K562 (cell line): ENCODE measurements around the gene CCDC137. TPM values are rescaled to one million over a fixed set of nuclear protein-coding genes. Genes with fewer than 3 reads are reported as not detected.

ENCODE experiments used
- BRF1 ChIP-seq: IDR thresholded peaks from 3 replicates; pipeline ENCODE4 v1.6.1; 2011; ENCODE audit warnings: borderline replicate concordance, mild to moderate bottlenecking; ENCODE audit not compliant: insufficient read length; ENCODE audit errors: extremely low read depth
- CSDE1 ChIP-seq, 2 experiments: fragments of 450-650 bp; IDR thresholded peaks; 2 replicates each; pipeline ENCODE4 v1.6.1; 2016; ENCODE audit warnings: mild to moderate bottlenecking in 1 of 2
- GABPA ChIP-seq: fragments of 200-800 bp; sonication (Bioruptor generic); conservative IDR thresholded peaks from 2 replicates; pipeline ENCODE4 v1.6.1; 2016; ENCODE audit warnings: low read depth, missing genetic modification characterization, missing compliant biosample characterization
- KAT2B ChIP-seq: IDR thresholded peaks from one replicate; pipeline ENCODE4 v1.6.1; 2012; ENCODE audit warnings: low read depth, mild to moderate bottlenecking, control low read depth, inconsistent platforms, low read length, moderate library complexity
- RFX5 ChIP-seq: IDR thresholded peaks from 2 replicates; pipeline ENCODE4 v1.6.1; 2011; ENCODE audit warnings: low read depth, mild to moderate bottlenecking, improper control_type of control experiment, low read length
- RNF2 ChIP-seq: sonication (generic); IDR thresholded peaks from 2 replicates; pipeline ENCODE4 v1.6.1; 2016
- SLC30A9 ChIP-seq: fragments of 250-450 bp; sonication (Bioruptor Pico); IDR thresholded peaks from 2 replicates; pipeline ENCODE4 v1.8.0; 2022; ENCODE audit warnings: mild to moderate bottlenecking, moderate library complexity
- SUPT5H ChIP-seq: fragments of 450-650 bp; IDR thresholded peaks from 2 replicates; pipeline ENCODE4 v1.6.1; 2016
- TARDBP ChIP-seq: fragments of 450-650 bp; IDR thresholded peaks from 2 replicates; pipeline ENCODE4 v1.6.1; 2016
- ZBTB8A ChIP-seq: fragments of 450-650 bp; IDR thresholded peaks from 2 replicates; pipeline ENCODE4 v1.6.1; 2018; ENCODE audit warnings: mild to moderate bottlenecking, moderate library complexity; ENCODE audit not compliant: partially characterized antibody
- ZFP1 ChIP-seq: fragments of 450-650 bp; formaldehyde crosslinking; IDR thresholded peaks from 2 replicates; pipeline ENCODE4 v1.4.0; 2020; ENCODE audit warnings: mild to moderate bottlenecking, mixed read lengths
- ZFP30 ChIP-seq: fragments of 250-450 bp; sonication (Bioruptor Pico); IDR thresholded peaks from 2 replicates; pipeline ENCODE4 v1.8.0; 2022; ENCODE audit warnings: moderate library complexity, mild to moderate bottlenecking, inconsistent platforms, borderline replicate concordance
- ZNF146 ChIP-seq: IDR thresholded peaks from one replicate; pipeline ENCODE4 v1.6.1; 2018; ENCODE audit warnings: missing compliant biosample characterization; ENCODE audit not compliant: unreplicated experiment
- ZNF184 ChIP-seq: sonication (generic); formaldehyde crosslinking; IDR thresholded peaks from 2 replicates; pipeline ENCODE4 v1.5.0; 2020; ENCODE audit warnings: missing genetic modification reagents
- ZNF253 ChIP-seq: fragments of 250-450 bp; sonication (Bioruptor Pico); conservative IDR thresholded peaks from 2 replicates; pipeline ENCODE4 v1.6.1; 2021; ENCODE audit warnings: mild to moderate bottlenecking
- polyA plus RNA-seq, 8 experiments: library from polyadenylated mRNA; depleted of rRNA in 4 of 8; stranded (reverse) in 5 of 8; unstranded in 3 of 8; fragments of >200 nt; fragmentation: Nextera tagmentation in 2 of 8; fragmentation: Illumina TruSeq in 1 of 8; extraction: Ambion mirVana in 2 of 8; extraction: Trizol in 1 of 8; gene quantifications; 2 replicates each; pipeline versions ENCODE4 v1.2.1 to v1.2.3, GENCODE V29; 2011 to 2014; ENCODE audit warnings: inconsistent platforms in 1 of 8, missing spikeins in 1 of 8
- total RNA-seq, 7 experiments: library from RNA; depleted of rRNA in 6 of 7; stranded (reverse); fragments of >200 nt in 6 of 7; fragmentation: Illumina TruSeq in 2 of 7; extraction: Trizol in 2 of 7; gene quantifications; 2 replicates each; pipeline versions ENCODE4 v1.2.1 to v1.2.3, GENCODE V29; 2011 to 2021; ENCODE audit warnings: low replicate concordance in 1 of 7
- TF ChIP-seq, protein P1 (sequence below): fragments of 250-450 bp; sonication (Bioruptor Pico); IDR thresholded peaks from 2 replicates; pipeline ENCODE4 v1.5.0; 2020; ENCODE audit warnings: mild to moderate bottlenecking
- TF ChIP-seq, protein P2 (sequence below), 2 experiments: fragments of 450-650 bp; IDR thresholded peaks; 2 replicates each; pipeline ENCODE4 v1.6.1; 2016; ENCODE audit warnings: mild to moderate bottlenecking in 2 of 2, borderline replicate concordance in 1 of 2, low read depth in 1 of 2, moderate library complexity in 1 of 2

CCDC137 gene
- total and polyA plus RNA-seq, 9 of the 15 experiments (the other 6 are each of a cell fraction or from before 2014, with no cell fraction given), result 2.3 to 68.1 (median 38.3) TPM

GRCh38 chr17:81711814-81712467 lies 45.4 kb downstream of the CCDC137 start, which contains the start of gene SLC25A10 (continued):
- TF ChIP-seq ZNF184 (CRISPR knock-in tag) (no peak), RFX5 (no peak), ZNF253 (CRISPR knock-in tag) (no peak), KAT2B (no peak), TARDBP (0 out of 2 replicates have a peak, but pooled peaks have one; percentile 15), BRF1 (no peak), ZFP1 (no peak), ZNF146 (CRISPR knock-in tag) (no peak), ZBTB8A (no peak), RNF2 (peak; percentile 77), SUPT5H (0 out of 2 replicates have a peak, but pooled peaks have one; percentile 28), ZFP30 (CRISPR knock-in tag) (no peak), CSDE1 (IDR thresholded peaks at IDR 0.05) (no peak), GABPA (tag) (0 out of 2 replicates have a peak, but pooled peaks have one; percentile 15), SLC30A9 (CRISPR knock-in tag) (no peak)
- TF ChIP-seq, protein P1, sequence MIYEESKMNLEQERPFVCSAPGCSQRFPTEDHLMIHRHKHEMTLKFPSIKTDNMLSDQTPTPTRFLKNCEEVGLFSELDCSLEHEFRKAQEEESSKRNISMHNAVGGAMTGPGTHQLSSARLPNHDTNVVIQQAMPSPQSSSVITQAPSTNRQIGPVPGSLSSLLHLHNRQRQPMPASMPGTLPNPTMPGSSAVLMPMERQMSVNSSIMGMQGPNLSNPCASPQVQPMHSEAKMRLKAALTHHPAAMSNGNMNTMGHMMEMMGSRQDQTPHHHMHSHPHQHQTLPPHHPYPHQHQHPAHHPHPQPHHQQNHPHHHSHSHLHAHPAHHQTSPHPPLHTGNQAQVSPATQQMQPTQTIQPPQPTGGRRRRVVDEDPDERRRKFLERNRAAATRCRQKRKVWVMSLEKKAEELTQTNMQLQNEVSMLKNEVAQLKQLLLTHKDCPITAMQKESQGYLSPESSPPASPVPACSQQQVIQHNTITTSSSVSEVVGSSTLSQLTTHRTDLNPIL (CRISPR knock-in tag), result no peak
- TF ChIP-seq, protein P2, sequence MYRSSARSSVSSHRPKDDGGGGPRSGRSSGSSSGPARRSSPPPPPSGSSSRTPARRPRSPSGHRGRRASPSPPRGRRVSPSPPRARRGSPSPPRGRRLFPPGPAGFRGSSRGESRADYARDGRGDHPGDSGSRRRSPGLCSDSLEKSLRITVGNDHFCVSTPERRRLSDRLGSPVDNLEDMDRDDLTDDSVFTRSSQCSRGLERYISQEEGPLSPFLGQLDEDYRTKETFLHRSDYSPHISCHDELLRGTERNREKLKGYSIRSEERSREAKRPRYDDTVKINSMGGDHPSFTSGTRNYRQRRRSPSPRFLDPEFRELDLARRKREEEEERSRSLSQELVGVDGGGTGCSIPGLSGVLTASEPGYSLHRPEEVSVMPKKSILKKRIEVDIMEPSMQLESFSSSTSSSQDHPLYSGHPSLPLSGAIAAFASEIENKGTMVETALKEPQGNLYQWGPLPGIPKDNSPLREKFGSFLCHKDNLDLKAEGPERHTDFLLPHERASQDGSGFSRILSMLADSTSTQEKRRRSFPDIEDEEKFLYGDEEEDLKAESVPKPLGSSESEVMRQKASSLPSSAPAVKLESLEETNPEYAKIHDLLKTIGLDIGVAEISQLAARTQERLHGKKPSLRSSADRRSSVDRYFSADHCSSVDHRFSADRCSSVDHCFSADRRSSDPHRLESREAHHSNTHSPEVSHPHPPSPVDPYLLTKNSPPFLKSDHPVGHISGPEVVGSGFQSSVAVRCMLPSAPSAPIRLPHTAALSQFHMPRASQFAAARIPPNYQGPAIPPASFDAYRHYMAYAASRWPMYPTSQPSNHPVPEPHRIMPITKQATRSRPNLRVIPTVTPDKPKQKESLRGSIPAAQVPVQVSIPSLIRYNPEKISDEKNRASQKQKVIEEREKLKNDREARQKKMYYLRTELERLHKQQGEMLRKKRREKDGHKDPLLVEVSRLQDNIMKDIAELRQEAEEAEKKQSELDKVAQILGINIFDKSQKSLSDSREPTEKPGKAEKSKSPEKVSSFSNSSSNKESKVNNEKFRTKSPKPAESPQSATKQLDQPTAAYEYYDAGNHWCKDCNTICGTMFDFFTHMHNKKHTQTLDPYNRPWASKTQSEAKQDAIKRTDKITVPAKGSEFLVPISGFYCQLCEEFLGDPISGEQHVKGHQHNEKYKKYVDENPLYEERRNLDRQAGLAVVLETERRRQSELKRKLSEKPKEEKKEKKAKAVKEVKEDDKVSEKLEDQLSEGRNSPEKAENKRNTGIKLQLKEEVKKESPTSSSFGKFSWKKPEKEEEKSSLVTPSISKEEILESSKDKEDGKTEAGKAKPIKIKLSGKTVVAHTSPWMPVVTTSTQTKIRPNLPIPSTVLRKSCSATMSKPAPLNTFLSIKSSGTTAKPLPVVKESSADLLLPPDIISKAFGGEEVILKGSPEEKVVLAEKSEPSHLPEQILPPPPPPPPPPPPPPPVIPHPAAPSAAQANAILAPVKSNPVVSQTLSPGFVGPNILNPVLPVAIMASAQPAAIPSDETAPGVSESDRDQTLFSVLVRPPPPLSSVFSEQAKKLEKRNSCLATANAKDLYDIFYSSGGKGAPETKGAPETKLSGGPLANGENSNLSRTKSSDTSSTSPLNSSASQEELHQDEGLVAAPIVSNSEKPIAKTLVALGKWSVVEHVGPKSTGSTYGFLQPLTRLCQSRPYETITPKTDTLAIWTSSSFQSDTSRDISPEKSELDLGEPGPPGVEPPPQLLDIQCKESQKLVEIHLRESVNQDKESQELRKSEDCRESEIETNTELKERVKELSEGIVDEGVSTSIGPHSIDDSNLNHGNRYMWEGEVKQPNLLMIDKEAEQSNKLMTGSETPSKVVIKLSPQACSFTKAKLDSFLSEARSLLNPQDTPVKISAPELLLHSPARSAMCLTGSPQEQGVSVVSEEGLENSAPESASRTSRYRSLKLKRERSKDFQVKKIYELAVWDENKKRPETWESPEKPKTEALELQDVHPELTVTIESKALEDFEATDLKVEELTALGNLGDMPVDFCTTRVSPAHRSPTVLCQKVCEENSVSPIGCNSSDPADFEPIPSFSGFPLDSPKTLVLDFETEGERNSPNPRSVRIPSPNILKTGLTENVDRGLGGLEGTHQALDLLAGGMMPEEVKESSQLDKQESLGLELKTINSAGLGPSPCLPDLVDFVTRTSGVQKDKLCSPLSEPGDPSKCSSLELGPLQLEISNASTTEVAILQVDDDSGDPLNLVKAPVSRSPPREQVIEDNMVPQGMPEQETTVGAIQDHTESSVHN (IDR thresholded peaks at IDR 0.05; ENCODE audit: borderline replicate concordance in 1 of 2, low read depth in 1 of 2), result no peak
